HG03060 (cell line): ENCODE measurements around the gene KRTAP12-4.
"Not testable (repeated sequence)": the region's sequence is repeated elsewhere in the genome, so short reads cannot be mapped to it uniquely, and the experiment has no call there.

Experiments used
- ATAC-seq: cut with Tn5 transposase; IDR thresholded peaks from one replicate; pipeline ENCODE4 v1.9.1; 2021; ENCODE audit warnings: low read depth, moderate number of reproducible peaks; ENCODE audit not compliant: unreplicated experiment

The KRTAP12-4 gene

DNA sequence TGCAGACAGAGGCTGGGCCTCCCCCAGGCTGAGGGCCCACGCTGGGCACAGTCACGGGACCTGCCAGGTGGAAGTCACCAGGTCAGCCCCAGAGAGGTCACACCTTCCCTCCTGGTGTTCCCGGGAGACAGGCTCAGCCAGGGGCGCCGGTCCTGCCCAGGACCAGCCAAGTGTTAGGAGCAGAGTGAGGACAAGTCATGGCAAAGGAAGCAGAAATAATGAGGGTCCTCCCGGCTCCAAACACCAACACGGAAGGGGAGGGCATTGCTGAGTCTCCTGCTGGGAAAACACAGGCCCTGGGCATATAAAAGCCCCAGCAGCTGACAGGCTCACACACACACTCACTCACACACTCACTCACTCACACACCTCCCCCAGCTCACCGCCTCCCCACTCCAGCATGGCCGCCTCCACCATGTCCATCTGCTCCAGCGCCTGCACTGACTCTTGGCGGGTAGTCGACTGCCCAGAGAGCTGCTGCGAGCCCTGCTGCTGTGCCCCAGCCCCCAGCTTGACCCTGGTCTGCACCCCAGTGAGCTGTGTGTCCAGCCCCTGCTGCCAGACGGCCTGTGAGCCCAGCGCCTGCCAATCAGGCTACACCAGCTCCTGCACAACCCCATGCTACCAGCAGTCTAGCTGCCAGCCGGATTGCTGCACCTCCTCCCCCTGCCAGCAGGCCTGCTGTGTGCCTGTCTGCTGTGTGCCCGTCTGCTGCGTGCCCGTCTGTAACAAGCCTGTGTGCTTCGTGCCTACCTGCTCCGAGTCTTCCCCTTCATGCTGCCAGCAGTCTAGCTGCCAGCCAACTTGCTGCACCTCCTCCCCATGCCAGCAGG lies 17.2 kb downstream of the KRTAP12-4 start, which contains the start of gene KRTAP10-10:
Gene KRTAP10-10, plus strand, starts transcription at position 339 of the 833 bp plus-strand sequence. Its CDS starts 62 bp downstream, at position 401.
- no peak for ATAC-seq

DNA sequence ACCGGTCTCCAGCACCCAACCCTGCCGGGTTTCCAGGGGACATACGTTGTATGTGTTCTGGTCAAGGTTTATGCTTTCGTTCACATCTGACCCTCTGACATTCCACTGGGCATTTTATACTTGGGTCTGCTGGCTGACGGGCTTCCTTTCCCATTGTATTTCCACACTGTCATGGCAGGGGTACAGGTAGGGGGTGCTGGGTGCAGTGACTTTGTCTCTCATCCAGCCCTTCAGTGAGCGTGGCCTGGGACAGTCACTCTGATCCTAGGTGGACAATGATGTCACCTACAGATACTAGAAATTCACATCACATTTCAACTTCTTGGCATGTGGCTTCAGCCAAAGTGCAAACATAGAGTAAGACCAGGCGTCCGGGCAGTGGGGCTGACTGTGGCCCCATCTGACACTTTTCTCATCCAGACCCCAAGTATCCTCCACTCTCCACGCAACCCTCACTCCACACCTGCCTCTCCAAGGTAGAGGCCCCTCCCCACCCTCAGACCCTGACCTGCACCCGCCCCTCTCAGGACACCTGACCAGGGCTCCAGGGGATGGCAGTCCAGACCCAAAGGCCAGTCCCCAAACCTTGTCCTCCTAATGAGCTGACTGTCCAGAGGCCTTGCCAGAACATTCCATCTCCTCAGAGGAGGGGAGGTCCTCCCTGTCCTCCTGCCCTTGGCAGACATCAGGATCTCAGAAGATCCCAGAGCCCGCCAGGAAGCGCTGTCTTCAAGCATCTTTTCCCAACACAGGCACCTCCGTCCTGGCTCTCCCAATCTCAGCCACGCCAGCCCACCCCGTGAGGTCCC lies 18.0 kb downstream of the KRTAP12-4 start:
- ATAC-seq: no peak

DNA sequence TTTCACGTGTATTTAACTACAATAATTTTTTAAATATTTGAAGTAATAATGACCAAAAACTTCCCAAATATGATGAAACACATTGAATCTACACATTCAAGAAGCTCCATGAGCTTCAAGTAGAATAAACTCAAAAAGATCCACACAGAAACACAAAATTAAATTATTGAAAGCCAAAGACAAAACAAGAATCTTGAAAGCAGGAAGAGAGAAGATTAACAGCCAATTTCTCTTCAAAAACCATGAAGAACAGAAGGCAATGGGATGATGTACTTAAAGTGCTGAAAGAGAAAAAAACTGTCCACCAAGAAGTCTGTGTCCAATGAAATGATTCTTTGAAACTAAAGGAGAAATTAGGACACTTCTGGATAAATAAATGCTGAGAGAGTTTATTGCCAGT lies 22.4 kb downstream of the KRTAP12-4 start:
- ATAC-seq: no peak

DNA sequence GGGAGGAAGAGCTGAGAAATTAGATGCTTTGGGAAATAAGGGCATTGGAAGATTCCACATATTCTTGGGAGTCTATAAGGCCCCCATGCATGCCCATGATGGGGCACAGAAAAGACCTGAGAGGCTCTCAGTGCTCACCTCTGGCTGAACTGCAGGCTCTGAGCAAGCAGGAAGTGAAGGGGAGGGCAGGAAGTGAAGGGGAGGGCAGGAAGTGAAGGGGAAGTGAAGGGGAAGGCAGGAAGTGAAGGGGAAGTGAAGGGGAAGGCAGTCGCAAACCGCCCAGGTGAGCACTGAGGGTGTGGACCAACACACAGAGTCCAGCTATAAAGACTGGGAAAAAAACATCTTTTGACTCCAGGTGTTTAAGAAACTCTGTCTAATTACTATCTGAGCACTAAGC lies 24.0 kb downstream of the KRTAP12-4 start:
- ATAC-seq: no peak

DNA sequence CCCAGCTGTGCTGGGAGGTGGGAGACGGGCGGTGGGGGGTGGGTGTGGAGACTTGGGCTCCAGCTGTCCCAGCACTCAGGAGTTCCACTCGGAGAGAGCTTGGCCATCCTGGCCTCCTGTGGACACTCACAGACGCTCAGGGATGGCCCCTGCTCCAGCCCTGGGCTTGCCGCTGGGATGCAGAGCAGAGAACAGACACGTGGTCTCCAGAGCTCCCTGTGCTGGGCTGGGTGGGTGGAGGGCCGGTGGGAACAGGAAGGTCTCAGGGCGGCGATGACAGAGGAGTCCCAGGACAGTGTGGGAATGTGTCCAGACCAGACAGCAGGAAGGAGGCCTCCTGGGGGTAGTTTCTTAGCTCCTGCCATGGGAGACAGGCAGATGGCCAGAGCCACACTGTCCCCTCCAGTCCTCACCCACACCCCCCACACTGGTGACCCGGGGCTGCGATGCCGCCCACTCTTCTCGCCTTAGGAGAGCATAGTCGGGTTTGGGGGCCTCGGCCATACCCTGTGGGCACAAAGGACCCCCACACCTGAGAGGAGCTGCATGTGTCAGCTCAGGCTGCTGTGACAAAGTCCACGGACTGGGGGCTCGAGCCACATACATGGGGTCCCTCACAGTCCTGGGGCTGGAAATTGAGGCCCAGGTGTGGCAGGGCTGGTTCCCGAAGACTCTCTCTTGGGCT lies 25.6 kb downstream of the KRTAP12-4 start:
- ATAC-seq: no peak

DNA sequence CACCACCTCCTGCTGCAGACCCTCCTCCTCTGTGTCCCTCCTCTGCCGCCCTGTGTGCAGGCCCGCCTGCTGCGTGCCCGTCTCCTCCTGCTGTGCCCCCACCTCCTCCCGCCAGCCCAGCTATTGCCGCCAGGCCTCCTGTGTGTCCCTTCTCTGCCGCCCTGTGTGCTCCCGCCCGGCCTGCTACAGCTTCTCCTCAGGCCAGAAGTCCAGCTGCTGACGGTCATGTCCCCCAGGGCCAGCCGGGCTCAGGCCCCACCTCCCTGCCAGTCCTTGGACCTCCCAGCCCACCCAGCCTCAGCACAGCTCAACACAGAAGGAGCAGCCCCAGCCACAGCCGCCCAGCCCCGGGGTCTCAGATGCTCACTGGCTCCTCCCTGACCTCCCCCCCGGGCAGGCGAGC lies 26.6 kb downstream of the KRTAP12-4 start:
- not testable (repeated sequence) for ATAC-seq

DNA sequence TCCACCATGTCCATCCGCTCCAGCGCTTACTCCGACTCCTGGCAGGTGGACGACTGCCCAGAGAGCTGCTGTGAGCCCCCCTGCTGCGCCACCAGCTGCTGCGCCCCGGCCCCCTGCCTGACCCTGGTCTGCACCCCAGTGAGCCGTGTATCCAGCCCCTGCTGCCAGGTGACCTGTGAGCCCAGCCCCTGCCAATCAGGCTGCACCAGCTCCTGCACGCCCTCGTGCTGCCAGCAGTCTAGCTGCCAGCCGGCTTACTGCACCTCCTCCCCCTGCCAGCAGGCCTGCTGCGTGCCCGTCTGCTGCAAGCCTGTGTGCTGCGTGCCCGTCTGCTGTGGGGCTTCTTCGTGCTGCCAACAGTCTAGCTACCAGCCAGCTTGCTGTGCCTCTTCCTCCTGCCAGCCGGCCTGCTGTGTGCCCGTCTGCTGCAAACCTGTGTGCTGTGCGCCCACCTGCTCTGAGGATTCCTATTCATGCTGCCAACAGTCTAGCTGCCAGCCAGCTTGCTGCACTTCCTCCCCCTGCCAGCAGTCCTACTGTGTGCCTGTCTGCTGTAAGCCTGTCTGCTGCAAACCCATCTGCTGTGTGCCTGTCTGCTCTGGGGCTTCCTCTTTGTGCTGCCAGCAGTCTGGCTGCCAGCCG lies 27.2 kb downstream of the KRTAP12-4 start:
- ATAC-seq: not testable (repeated sequence)

DNA sequence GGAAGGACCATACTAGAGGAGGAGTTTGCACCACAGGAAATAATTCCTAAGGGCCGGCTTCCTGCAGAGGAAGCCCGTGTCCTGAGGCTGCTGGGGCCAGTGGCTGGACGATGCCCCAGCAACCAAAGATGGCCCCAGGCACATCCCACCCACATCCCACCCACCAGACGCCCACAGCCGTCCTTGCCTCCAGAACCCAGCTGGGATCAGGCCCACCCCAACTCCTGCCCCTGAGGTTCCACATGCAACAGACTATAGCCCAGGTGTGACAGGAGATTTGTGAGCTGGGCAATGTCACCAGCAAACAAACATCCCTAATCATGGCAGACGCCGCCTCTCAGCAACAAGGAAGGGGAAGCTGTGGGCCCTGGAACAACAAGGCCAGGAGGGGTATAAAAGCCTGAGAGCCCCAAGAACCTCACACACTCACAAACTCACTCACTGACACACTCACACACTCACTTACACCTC lies 27.8 kb downstream of the KRTAP12-4 start, which contains the start of gene KRTAP10-9:
Gene KRTAP10-9, plus strand, starts transcription at position 421 of the 471 bp plus-strand sequence. CDS start 79 bp downstream, outside the sequence.
- no peak for ATAC-seq

DNA sequence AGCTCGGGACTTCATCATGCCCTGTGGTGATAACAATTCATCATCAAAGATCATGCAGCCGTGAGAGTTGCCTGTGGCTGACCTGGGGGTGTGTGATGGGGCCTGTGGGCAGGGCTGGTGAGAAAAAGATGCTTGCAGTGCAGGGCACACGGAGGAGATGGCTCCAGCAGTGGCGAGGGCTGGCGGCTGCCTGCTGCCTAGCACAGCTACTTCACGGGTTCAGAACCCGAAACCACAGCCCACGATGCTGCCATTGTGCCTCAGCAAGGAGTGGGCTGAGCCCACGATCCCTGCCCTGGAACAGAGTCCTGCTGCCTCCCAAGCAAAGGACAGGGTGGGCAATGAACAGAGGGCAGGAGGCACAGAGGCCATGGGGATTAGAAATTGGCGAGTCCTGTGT lies 28.2 kb downstream of the KRTAP12-4 start:
- ATAC-seq: no peak

DNA sequence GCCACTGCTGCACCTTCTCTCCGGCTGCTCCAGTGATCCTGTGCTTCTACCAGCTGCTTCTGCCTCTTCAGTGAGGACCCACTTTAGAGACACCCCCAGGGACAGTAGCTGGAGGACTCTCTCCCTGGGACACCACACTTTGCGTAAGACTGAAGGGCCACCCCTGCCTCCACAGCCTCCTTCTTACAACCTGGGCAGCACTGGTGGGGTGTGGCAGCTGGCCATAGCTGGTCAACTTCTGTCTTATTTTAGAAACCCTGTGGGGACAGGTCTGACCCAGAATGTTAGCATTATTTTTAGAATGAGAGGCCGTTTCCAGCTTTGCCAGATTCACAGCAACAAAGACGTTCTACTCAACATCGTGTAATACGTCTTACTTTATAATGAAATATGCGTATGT lies 28.7 kb downstream of the KRTAP12-4 start:
- no peak for ATAC-seq

DNA sequence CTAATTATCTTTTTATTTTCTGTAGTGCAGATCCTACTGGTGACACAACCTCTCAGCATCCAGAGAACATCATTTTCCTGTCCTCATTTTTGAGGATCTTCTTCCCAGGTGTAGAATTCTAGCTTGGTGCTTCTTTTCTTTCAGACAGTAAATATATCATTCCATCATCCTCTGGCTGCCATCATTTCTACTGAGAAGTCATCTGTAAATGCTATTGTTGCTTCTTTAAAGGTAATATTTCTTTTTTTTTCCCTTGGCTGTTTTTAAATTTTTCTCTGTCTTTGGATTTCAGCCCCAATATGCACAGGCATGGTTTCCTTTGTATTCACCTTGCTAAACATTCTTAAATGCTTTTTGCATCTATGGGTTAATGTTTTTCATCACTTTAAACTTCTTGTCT lies 30.9 kb downstream of the KRTAP12-4 start:
- ATAC-seq: no peak

DNA sequence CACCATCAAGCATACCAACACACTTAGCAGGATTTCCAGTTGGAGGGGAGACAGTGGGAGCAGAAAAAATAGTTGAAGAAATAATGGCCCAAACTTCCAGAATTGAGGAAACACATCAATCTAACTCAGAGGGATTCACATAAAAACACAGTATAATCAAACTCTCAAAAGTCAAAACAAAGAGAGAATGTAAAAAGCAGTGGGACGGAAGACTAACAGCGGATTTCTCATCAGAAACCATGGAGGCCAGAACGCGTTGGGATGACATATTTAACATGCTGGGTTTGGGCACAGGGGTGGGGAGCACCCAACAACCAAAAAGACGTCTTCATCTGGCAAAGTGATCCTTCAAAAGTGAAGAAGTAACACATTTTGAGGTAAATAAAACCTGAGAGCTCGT lies 34.6 kb downstream of the KRTAP12-4 start:
- ATAC-seq: no peak

DNA sequence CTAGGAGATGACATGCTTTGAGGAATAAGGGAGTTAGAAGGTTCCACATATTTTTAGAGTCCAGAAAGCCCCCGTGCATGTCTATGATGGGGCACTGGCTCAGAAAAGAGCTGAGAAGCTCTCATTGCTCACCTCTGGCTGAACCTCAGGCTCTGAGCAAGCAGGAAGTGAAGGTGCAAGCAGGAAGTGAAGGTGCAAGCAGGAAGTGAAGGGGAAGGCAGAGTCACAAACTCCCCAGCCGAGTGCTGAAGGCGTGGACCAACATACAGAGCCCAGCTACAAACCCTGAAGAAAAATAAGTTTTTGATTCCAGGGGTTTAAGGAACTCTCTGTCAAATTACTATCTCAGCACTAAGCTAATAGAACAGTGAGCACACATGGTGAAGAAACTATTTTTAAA lies 35.5 kb downstream of the KRTAP12-4 start:
- ATAC-seq: no peak

DNA sequence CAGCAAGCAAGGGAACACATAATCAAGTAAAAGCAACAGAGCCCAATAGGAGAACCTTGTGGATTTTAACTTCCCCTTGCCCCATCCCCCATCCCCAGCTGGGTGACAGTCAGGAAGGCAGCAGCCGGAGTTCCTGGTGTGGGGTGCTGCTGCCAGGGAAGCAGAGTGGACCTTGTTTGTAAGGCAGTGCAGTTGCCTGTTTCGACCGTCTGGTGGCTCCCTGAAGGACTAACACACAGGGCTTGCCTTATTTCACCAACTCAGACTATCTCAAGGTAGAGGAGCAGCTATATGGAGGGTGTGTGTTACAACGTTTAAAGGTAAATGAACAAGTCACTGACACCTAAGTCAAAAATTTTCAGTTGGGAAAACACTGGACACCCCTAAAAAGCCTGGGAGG lies 36.0 kb downstream of the KRTAP12-4 start:
- no peak for ATAC-seq

DNA sequence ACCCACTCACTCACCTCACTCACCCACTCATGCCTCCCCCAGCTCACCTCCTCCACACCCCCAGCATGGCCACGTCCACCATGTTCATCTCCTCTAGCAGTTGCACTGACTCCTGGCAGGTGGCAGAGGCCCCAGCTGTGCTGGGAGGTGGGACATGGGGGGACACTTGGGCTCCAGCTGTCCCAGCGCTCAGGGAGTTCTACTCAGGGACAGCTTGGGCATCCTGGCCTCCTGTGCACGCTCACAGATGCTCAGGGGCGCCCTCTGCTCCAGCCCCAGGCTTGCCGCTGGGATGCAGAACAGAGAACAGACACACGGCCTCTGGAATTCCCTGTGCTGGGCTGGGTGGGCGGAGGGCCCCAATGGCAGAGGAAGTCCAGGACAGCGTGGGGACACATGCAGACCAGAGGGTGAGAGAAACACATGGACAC lies 37.4 kb downstream of the KRTAP12-4 start:
- no peak for ATAC-seq

DNA sequence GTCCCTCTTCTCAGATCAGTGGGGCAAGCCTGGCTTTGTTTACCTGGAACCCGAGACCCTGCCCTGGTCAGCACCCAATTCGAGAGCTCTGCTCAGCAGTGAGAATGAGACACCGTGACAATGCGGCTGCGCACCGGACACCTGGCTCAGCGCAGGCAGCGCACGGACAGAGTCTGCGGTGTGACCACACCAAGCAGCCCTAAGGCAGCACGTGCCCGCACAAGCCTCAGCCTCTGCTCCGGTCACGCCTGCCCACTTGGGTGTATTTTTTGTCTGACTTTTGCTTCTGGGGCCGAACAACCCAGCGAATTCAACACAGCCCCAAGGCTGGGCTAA lies 37.9 kb downstream of the KRTAP12-4 start:
- ATAC-seq: no peak

DNA sequence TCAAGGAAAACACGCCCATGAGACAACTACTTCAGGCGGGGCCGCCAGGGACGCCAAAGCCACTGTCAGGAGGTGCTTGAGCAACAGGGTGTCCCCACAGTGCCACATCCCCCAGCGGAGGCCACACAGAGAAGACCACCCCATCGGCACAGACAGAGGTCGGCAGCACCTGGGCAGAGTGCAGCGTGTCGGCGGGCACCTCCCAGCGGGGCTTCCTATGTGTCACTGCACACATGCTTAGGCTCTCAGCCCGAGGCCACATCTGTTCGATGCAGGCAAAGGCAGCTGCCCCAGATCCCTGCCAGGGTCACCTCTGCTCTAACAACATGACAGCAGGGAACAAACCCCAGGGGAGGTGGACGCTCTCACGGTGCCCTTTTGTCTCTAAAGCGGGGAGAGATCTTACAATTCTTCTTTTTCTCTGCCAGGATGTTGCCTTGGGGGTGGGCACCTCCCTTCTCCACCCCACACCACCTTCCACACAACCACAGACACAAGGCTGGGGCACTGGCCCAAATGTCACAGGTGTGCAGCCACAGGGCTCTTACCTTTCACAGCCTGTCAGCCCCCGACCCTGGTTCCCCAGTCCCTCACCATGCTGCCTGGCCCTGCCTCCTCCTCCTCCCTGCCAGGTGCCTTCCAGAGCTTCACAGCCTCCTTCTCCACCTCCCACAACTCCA lies 38.4 kb downstream of the KRTAP12-4 start:
- no peak for ATAC-seq

DNA sequence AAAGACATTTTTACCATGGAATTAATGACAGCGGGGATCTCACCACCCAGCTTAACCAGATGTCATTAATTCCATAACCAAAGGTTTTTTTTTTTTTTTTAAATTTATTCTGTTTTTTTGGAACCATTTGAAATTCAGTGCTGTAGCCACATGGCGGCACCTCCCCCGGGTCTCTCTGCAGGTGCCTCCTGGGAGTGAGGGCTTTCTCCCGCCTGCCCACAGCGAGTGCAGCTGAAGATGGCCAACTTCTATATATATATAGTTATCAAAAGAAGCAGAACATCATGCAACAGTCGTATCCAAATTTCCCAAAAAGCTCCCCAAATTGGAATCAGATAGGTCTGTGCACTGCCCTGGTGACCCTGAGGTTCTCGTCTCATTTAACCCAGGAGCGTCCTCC lies 39.0 kb downstream of the KRTAP12-4 start:
- ATAC-seq: no peak

DNA sequence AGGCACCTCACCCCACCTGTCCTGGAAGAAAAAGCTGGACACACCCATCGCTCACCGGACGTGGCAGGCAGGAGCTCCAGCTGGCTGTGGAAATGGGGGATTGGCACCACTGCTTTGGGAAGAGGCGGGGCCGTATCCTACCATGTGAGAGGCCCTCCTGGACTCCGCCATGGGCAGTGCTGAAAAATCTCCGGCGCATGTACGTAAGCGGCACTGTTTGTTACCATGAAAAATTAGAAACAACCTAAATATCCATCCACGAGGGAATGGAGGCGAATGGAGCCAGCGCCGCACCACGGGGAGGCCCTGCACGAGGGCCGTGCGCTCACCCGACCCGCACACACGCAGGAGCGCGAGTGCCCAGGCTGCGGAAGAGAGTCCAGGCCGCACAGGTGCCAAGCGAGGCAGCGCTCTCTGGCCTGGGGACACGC lies 39.5 kb downstream of the KRTAP12-4 start:
- no peak for ATAC-seq

DNA sequence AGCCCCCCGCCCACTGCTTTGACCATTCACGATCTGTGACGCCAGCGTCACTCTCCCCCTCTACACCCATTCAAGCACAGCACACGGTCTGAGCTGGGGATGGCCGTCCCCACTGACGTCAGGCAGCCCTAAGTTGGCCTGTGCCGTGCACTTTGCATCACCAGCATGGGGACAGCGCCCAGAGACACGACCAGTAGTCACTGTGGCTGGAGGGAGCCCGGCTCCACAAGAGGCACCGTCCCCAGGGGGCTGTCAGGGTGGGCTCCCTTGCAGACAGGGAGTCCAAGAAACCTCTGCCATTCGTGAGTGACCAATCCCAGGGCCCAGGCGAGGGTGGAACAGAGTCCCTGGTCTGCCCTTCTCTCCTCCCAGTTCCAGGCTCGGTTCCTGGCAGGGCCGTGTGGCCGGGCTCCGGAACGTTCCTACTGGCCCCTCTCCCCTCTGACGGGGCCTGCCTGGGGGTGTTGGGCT lies 40.3 kb downstream of the KRTAP12-4 start:
- no peak for ATAC-seq
